Activated T-cell treated with anti-CD3 and anti-CD28 coated beads for 1 hour (primary cell): ENCODE results near the gene CDKAL1.
"Not testable (repeated sequence)": the region's sequence is repeated elsewhere in the genome, so short reads cannot be mapped to it uniquely, and the experiment has no call there.

Experiments
- DNase-seq: peaks from one replicate; pipeline ENCODE4 v3.0.0-alpha.2; 2020; ENCODE audit warnings: low read depth

The CDKAL1 gene

GRCh38 chr6:20744911-20745557 is 210.8 kb downstream of the CDKAL1 start:
- no peak for DNase-seq

GRCh38 chr6:20746024-20746423 is 211.8 kb downstream of the CDKAL1 start:
- no peak for DNase-seq

GRCh38 chr6:20746805-20747558 is 212.7 kb downstream of the CDKAL1 start:
- no peak for DNase-seq

- no peak for DNase-seq
Observed at GRCh38 chr6:20747991-20748390, 213.7 kb downstream of the CDKAL1 start.

- no peak for DNase-seq
Observed at GRCh38 chr6:20751293-20751935, 217.2 kb downstream of the CDKAL1 start.

GRCh38 chr6:20755631-20756030 is 221.4 kb downstream of the CDKAL1 start:
- DNase-seq: no peak

- DNase-seq: not testable (repeated sequence)
Observed at GRCh38 chr6:20756584-20757147, 222.4 kb downstream of the CDKAL1 start.

- DNase-seq: no peak
Observed at GRCh38 chr6:20757761-20758160, 223.5 kb downstream of the CDKAL1 start.

GRCh38 chr6:20763296-20763695 is 229.0 kb downstream of the CDKAL1 start:
- no peak for DNase-seq

- no peak for DNase-seq
Observed at GRCh38 chr6:20769631-20770030, 235.4 kb downstream of the CDKAL1 start.

- DNase-seq: no peak
Observed at GRCh38 chr6:20770773-20771172, 236.5 kb downstream of the CDKAL1 start.

- DNase-seq: no peak
Observed at GRCh38 chr6:20771409-20771808, 237.2 kb downstream of the CDKAL1 start.

- DNase-seq: no peak
Observed at GRCh38 chr6:20773822-20774221, 239.6 kb downstream of the CDKAL1 start.

- DNase-seq: no peak
Observed at GRCh38 chr6:20775981-20776380, 241.7 kb downstream of the CDKAL1 start.

- DNase-seq: no peak
Observed at GRCh38 chr6:20777801-20778200, 243.5 kb downstream of the CDKAL1 start.

- no peak for DNase-seq
Observed at GRCh38 chr6:20778459-20778858, 244.2 kb downstream of the CDKAL1 start.

- no peak for DNase-seq
Observed at GRCh38 chr6:20778912-20779311, 244.7 kb downstream of the CDKAL1 start.

GRCh38 chr6:20789162-20789561 is 254.9 kb downstream of the CDKAL1 start:
- DNase-seq: no peak

GRCh38 chr6:20790032-20790791 is 256.0 kb downstream of the CDKAL1 start:
- no peak for DNase-seq

GRCh38 chr6:20791074-20791473 is 256.8 kb downstream of the CDKAL1 start:
- DNase-seq: no peak

- no peak for DNase-seq
Observed at GRCh38 chr6:20791944-20792343, 257.7 kb downstream of the CDKAL1 start.

GRCh38 chr6:20793174-20793573 is 258.9 kb downstream of the CDKAL1 start:
- no peak for DNase-seq
